OCI-LY7 (cell line): Measurements from ENCODE around the gene MTNR1B.

ENCODE experiments used
- EZH2phosphoT487 ChIP-seq: fragments of 200-600 bp; sonication (generic); IDR thresholded peaks from 2 replicates; pipeline ENCODE4 v1.6.1; 2018; ENCODE audit warnings: low read depth, borderline replicate concordance, mild to moderate bottlenecking, mixed run types, antibody characterized with exemption, low read length, moderate library complexity, mixed read lengths
- TF ChIP-seq, protein P1 (sequence below): fragments of 200-600 bp; sonication (generic); conservative IDR thresholded peaks from 2 replicates; pipeline ENCODE4 v1.5.1; 2014; ENCODE audit warnings: mild to moderate bottlenecking, antibody characterized with exemption, low read length, moderate library complexity, mixed read lengths

GRCh38 chr11:92969634-92970347, at the start of gene MTNR1B:
- TF ChIP-seq, protein P1, sequence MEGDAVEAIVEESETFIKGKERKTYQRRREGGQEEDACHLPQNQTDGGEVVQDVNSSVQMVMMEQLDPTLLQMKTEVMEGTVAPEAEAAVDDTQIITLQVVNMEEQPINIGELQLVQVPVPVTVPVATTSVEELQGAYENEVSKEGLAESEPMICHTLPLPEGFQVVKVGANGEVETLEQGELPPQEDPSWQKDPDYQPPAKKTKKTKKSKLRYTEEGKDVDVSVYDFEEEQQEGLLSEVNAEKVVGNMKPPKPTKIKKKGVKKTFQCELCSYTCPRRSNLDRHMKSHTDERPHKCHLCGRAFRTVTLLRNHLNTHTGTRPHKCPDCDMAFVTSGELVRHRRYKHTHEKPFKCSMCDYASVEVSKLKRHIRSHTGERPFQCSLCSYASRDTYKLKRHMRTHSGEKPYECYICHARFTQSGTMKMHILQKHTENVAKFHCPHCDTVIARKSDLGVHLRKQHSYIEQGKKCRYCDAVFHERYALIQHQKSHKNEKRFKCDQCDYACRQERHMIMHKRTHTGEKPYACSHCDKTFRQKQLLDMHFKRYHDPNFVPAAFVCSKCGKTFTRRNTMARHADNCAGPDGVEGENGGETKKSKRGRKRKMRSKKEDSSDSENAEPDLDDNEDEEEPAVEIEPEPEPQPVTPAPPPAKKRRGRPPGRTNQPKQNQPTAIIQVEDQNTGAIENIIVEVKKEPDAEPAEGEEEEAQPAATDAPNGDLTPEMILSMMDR, result no peak
- no peak for TF ChIP-seq EZH2phosphoT487
